ENCODE measurements around the gene APOC1.
"Not testable (repeated sequence)": the region's sequence is repeated elsewhere in the genome, so short reads cannot be mapped to it uniquely, and the experiment has no call there.

The APOC1 gene

GRCh38 chr19:44890366-44891015 lies 23.9 kb upstream of the APOC1 start:
- peak; percentile 100 for DNase-seq

- no peak for DNase-seq
Measured at GRCh38 chr19:44891016-44891882, 23.2 kb upstream of the APOC1 start, which contains the start of gene TOMM40. Gene TOMM40, plus strand, starts transcription at chr19:44891254. Its CDS starts 162 bp downstream, at chr19:44891416.

GRCh38 chr19:44892932-44893331 lies 21.5 kb upstream of the APOC1 start:
- no peak for DNase-seq

GRCh38 chr19:44893332-44894051 lies 20.9 kb upstream of the APOC1 start:
- no peak for DNase-seq

GRCh38 chr19:44894052-44894400 lies 20.4 kb upstream of the APOC1 start:
- no peak for DNase-seq

GRCh38 chr19:44894946-44895345 lies 19.5 kb upstream of the APOC1 start:
- DNase-seq, result no peak

- DNase-seq, result no peak
Measured at GRCh38 chr19:44897835-44898234, 16.6 kb upstream of the APOC1 start.

GRCh38 chr19:44900328-44901244 lies 13.8 kb upstream of the APOC1 start:
- no peak for DNase-seq

GRCh38 chr19:44903216-44903601 lies 11.2 kb upstream of the APOC1 start:
- DNase-seq, result no peak

GRCh38 chr19:44903602-44904425 lies 10.6 kb upstream of the APOC1 start:
- peak; percentile 68 for DNase-seq

GRCh38 chr19:44904426-44904994 lies 9.9 kb upstream of the APOC1 start:
- no peak for DNase-seq

- DNase-seq, result no peak
Measured at GRCh38 chr19:44905437-44906160, 8.8 kb upstream of the APOC1 start, which contains the start of gene APOE. Gene APOE, plus strand, starts transcription at chr19:44905796. Its CDS starts 829 bp downstream, at chr19:44906625.

- no peak for DNase-seq
Measured at GRCh38 chr19:44907613-44908012, 6.8 kb upstream of the APOC1 start.

- DNase-seq, result no peak
Measured at GRCh38 chr19:44908074-44908835, 6.2 kb upstream of the APOC1 start.

- DNase-seq, result no peak
Measured at GRCh38 chr19:44908836-44909261, 5.6 kb upstream of the APOC1 start.

- no peak for DNase-seq
Measured at GRCh38 chr19:44909775-44910174, 4.6 kb upstream of the APOC1 start.

GRCh38 chr19:44911896-44912295 lies 2.5 kb upstream of the APOC1 start:
- DNase-seq, result not testable (repeated sequence)

GRCh38 chr19:44912854-44913253 lies 1.6 kb upstream of the APOC1 start:
- DNase-seq, result no peak

All from effector CD4-positive, alpha-beta T cell (primary cell).